Activated CD4-positive, alpha-beta T cell treated with anti-CD3 and anti-CD28 coated beads for 36 hours (primary cell): Measurements from ENCODE around the gene ZNF746. TPM values are rescaled to one million over a fixed set of nuclear protein-coding genes. Genes with fewer than 3 reads are reported as not detected.
A peak's percentile ranks its signal among the peaks of the same experiment; 100 is the strongest.

Experiments
- ATAC-seq: fragments of 200-7000 bp; cut with Tn5 transposase; one replicate; pipeline ENCODE4 v1.10.0; 2021; ENCODE audit warnings: mild to moderate bottlenecking, moderate library complexity
- CTCF ChIA-PET: fragments of 350-600 bp; sonication (Branson Sonifier 250); formaldehyde crosslinking; loops from one replicate; lab custom pipeline; 2021; ENCODE audit warnings: antibody characterized with exemption; lab: Charles Lee
- POLR2A ChIA-PET: fragments of 350-600 bp; sonication (Branson Sonifier 250); formaldehyde crosslinking; loops from one replicate; lab custom pipeline; 2021; ENCODE audit warnings: antibody characterized with exemption, inconsistent platforms; lab: Charles Lee
- DNase-seq: peaks from one replicate; pipeline ENCODE4 v3.0.0-alpha.2; 2020
- H3K27ac Mint-ChIP-seq: one replicate; pipeline ENCODE4 v1.8.0; 2021; ENCODE audit warnings: mixed read lengths
- H3K27me3 Mint-ChIP-seq: one replicate; pipeline ENCODE4 v1.8.0; 2021; ENCODE audit warnings: mixed read lengths
- H3K36me3 Mint-ChIP-seq: one replicate; pipeline ENCODE4 v1.8.0; 2021; ENCODE audit warnings: low read depth, mixed read lengths
- H3K4me1 Mint-ChIP-seq: one replicate; pipeline ENCODE4 v1.8.0; 2021; ENCODE audit warnings: mixed read lengths
- H3K4me3 Mint-ChIP-seq: one replicate; pipeline ENCODE4 v1.8.0; 2021; ENCODE audit warnings: mild to moderate bottlenecking, moderate library complexity, mixed read lengths
- H3K9me3 Mint-ChIP-seq: one replicate; pipeline ENCODE4 v1.8.0; 2021; ENCODE audit warnings: low read depth, mixed read lengths
- intact Hi-C, 2 experiments: fragments of 100-400 bp; cut with DNase I in 1 of 2; cut with micrococcal nuclease in 1 of 2; formaldehyde crosslinking; loops; one replicate each; pipeline versions ENCODE4 v1.14.2 to v1.15.1; 2022 to 2024; cut with DNase I, micrococcal nuclease
- total RNA-seq, 2 experiments: library from RNA; stranded (reverse); gene quantifications; one replicate each; pipeline ENCODE4 v1.2.3, GENCODE V29; 2021

ZNF746 gene
- total RNA-seq: 10 to 100 TPM; 14.2 to 15.2 TPM

- Mint-ChIP-seq H3K27me3 (no peaks in the 10 kb centered on the region), H3K9me3 (no peaks in the 10 kb centered on the region), H3K4me1 (peaks cover 28% of the 10 kb centered on the region), H3K36me3 (peaks cover 23% of the 10 kb centered on the region), H3K27ac (peak within 1 kb of the TSS; percentile 91), H3K4me3 (peak within 1 kb of the TSS; percentile 93)
- ATAC-seq: peak; percentile 93
- intact Hi-C loops: loop anchor here (1.0 to 5.0 kb wide), 20 partner anchors 35 to 490 kb away; partner anchors contain the start of genes PDIA4 (in 1 of the 2), ZNF212 (in 1 of the 2), ZNF282 (in 1 of the 2) and ZNF398 (in 1 of the 2)
- CTCF ChIA-PET: interaction anchor here (1.3 kb wide), 1 partner anchor 37 kb away, joined by 3 read pairs; no protein-coding TSS in a partner anchor
- peak; percentile 91 for DNase-seq
- POLR2A ChIA-PET: no interaction called here
These were observed at the start of gene ZNF746 for GRCh38 chr7:149497467-149498261. TSS of gene ZNF746 (minus strand) at chr7:149497809. CDS start at chr7:149497536, 273 bp downstream.

DNA sequence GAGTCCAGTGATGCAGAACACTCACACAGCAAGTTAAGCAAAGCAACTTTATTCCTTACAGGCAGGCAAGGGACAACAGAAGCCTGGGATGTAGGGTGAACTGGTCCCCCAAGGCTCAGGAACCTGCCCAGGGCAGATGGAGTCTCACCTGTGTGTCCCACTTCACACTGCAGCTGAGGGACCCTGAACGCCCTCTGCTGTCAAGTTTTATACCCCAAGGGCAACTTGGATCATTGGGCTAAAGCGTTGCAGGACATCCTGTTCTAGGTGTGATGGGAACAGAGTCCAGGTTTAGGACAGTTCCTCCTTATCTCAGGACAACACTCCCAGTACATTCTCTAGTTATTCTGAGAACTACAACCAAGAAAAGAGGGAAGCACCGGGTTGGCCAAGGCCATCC lies 49.5 kb upstream of the ZNF746 start:
- intact Hi-C loops: no loop called here
- Mint-ChIP-seq H3K27ac (no peak overlapping the region), H3K9me3 (no peaks in the 10 kb centered on the region), H3K36me3 (peaks cover 44% of the 10 kb centered on the region), H3K27me3 (no peaks in the 10 kb centered on the region), H3K4me3 (no peak overlapping the region), H3K4me1 (peaks cover 9% of the 10 kb centered on the region)
- ATAC-seq: no peak
- CTCF ChIA-PET: no interaction called here
- no peak for DNase-seq
- POLR2A ChIA-PET: no interaction called here

DNA sequence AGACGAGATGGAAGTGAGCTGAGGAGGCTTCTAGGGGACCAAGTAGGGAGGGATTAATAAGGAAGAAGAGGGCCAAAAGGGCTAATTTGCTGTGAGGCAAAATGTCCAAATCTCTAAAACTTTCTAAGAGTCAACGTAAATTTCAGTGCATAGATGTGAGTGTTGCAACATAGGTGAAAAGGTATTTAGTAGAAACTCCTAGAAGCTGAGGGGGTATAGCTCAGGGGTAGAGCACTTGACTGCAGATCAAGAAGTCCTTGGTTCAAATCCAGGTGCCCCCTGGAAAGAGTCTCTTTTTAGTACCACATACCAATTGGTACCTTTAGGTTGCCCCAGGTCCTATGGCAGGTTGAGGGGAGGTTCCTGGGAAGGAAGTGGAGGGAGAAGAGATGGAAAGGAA lies 48.7 kb upstream of the ZNF746 start:
- peaks cover 9% of the 10 kb centered on the region for H3K4me1 Mint-ChIP-seq
- H3K9me3 Mint-ChIP-seq: no peaks in the 10 kb centered on the region
- no peak overlapping the region for H3K27ac Mint-ChIP-seq
- peaks cover 44% of the 10 kb centered on the region for H3K36me3 Mint-ChIP-seq
- ChIA-PET CTCF (interaction anchor here (0.6 kb wide), 2 partner anchors 85 to 142 kb away, joined by 3 read pairs; partner anchors contain the start of gene ZNF777), POLR2A (no interaction called here)
- DNase-seq: no peak
- H3K4me3 Mint-ChIP-seq: no peak overlapping the region
- ATAC-seq: no peak
- H3K27me3 Mint-ChIP-seq: no peaks in the 10 kb centered on the region
- intact Hi-C loops: no loop called here

GRCh38 chr7:149544028-149544427 lies 46.4 kb upstream of the ZNF746 start:
- DNase-seq (no peak), ATAC-seq (peak; percentile 61)
- ChIA-PET CTCF (interaction anchor here (1.3 to 1.5 kb wide), 2 partner anchors 11 to 40 kb away, joined by 4 to 5 read pairs; no protein-coding TSS in a partner anchor), POLR2A (no interaction called here)
- Mint-ChIP-seq H3K4me3 (no peak overlapping the region), H3K4me1 (peaks cover 9% of the 10 kb centered on the region), H3K27ac (peak overlapping the region; percentile 29), H3K27me3 (no peaks in the 10 kb centered on the region), H3K36me3 (peaks cover 36% of the 10 kb centered on the region), H3K9me3 (peaks cover 4% of the 10 kb centered on the region)
- intact Hi-C loops: no loop called here

GRCh38 chr7:149532654-149533053 lies 35.0 kb upstream of the ZNF746 start:
- Mint-ChIP-seq H3K27me3 (no peaks in the 10 kb centered on the region), H3K36me3 (peaks cover 19% of the 10 kb centered on the region), H3K27ac (no peak overlapping the region), H3K9me3 (peaks cover 37% of the 10 kb centered on the region), H3K4me3 (no peak overlapping the region), H3K4me1 (no peaks in the 10 kb centered on the region)
- POLR2A ChIA-PET: no interaction called here
- DNase-seq: no peak
- ATAC-seq: no peak
- CTCF ChIA-PET: interaction anchor here (1.4 kb wide), 1 partner anchor 11 kb away, joined by 5 read pairs; no protein-coding TSS in a partner anchor
- intact Hi-C loops: no loop called here

DNA sequence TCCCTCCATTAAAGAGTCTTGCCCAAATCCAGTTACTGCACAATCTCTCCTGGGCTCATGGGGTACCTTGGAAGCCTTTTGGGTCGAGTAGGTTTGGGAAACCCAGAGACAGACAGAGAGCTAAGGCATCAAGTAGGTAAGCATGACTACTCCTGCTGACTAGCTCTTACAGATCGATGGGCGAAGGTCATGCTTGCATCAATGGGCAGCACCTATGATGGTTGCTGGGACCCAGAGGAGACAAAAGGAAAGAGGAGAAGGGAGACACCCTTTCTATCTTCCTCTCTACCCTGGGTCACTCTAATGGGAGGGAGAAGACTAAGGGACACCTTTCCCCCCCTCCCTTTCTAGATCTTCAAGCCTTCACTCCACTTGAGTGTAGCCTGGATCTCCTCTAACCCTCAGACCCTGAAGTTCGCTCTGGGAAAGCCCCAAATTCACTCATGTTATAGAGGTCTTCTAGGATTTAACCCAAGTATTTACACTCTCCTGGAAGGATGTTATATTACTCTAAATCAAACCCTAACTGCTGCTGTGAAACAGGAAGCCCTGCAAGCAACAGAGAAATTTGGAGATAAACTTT lies 31.6 kb upstream of the ZNF746 start:
- ATAC-seq (no peak), DNase-seq (peak; percentile 11)
- Mint-ChIP-seq H3K27ac (no peak overlapping the region), H3K4me3 (no peak overlapping the region), H3K9me3 (peaks cover 32% of the 10 kb centered on the region), H3K27me3 (no peaks in the 10 kb centered on the region), H3K36me3 (peaks cover 21% of the 10 kb centered on the region), H3K4me1 (no peaks in the 10 kb centered on the region)
- CTCF ChIA-PET: no interaction called here
- intact Hi-C loops: no loop called here
- POLR2A ChIA-PET: no interaction called here

DNA sequence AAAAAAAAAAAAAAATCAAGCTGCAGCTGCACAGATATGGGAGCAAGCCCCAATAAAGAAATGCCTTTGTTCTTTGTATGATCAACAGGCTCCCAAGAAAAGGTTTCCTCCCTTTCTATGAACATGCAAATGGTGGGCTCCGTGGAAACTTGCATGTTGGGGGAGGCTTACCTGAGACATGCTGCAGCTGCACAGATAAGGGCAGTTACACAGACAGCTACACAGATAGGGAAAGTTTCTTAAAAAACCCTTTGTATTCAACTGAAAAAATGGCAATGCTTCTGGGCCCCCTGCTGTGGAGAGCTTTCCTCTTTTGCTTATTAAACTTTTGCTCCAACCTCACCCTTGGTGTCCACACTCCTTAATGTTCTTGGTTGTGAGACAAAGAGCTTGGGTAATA lies 29.8 kb upstream of the ZNF746 start:
- Mint-ChIP-seq H3K4me1 (no peaks in the 10 kb centered on the region), H3K4me3 (no peak overlapping the region), H3K27ac (no peak overlapping the region), H3K9me3 (peaks cover 29% of the 10 kb centered on the region), H3K36me3 (peaks cover 17% of the 10 kb centered on the region), H3K27me3 (no peaks in the 10 kb centered on the region)
- ChIA-PET CTCF (no interaction called here), POLR2A (no interaction called here)
- no peak for DNase-seq
- ATAC-seq: no peak
- intact Hi-C loops: no loop called here

GRCh38 chr7:149525280-149525679 lies 27.7 kb upstream of the ZNF746 start:
- ChIA-PET CTCF (interaction anchor here (1.1 to 1.4 kb wide), 2 partner anchors 10 to 12 kb away, joined by 3 read pairs; no protein-coding TSS in a partner anchor), POLR2A (no interaction called here)
- H3K27ac Mint-ChIP-seq: no peak overlapping the region
- no peak for DNase-seq
- no peak overlapping the region for H3K4me3 Mint-ChIP-seq
- H3K4me1 Mint-ChIP-seq: no peaks in the 10 kb centered on the region
- no peak for ATAC-seq
- H3K36me3 Mint-ChIP-seq: peaks cover 15% of the 10 kb centered on the region
- peaks cover 23% of the 10 kb centered on the region for H3K9me3 Mint-ChIP-seq
- H3K27me3 Mint-ChIP-seq: peaks cover 2% of the 10 kb centered on the region
- intact Hi-C loops: no loop called here

GRCh38 chr7:149524394-149524793 lies 26.8 kb upstream of the ZNF746 start:
- Mint-ChIP-seq H3K4me3 (no peak overlapping the region), H3K27ac (no peak overlapping the region), H3K27me3 (peaks cover 2% of the 10 kb centered on the region), H3K9me3 (peaks cover 17% of the 10 kb centered on the region), H3K36me3 (peaks cover 13% of the 10 kb centered on the region), H3K4me1 (no peaks in the 10 kb centered on the region)
- DNase-seq (no peak), ATAC-seq (no peak)
- CTCF ChIA-PET: interaction anchor here (1.4 kb wide), 1 partner anchor 11 kb away, joined by 3 read pairs; no protein-coding TSS in a partner anchor
- intact Hi-C loops: no loop called here
- POLR2A ChIA-PET: no interaction called here

- intact Hi-C loops: no loop called here
- Mint-ChIP-seq H3K4me1 (no peaks in the 10 kb centered on the region), H3K27me3 (no peaks in the 10 kb centered on the region), H3K9me3 (peaks cover 22% of the 10 kb centered on the region), H3K36me3 (peaks cover 4% of the 10 kb centered on the region), H3K4me3 (no peak overlapping the region), H3K27ac (no peak overlapping the region)
- ChIA-PET CTCF (interaction anchor here (0.8 to 1.1 kb wide), 3 partner anchors 10 to 45 kb away, joined by 3 read pairs; no protein-coding TSS in a partner anchor), POLR2A (no interaction called here)
- DNase-seq (no peak), ATAC-seq (no peak)
These were observed 12.6 kb upstream of the ZNF746 start for GRCh38 chr7:149510248-149510647.

DNA sequence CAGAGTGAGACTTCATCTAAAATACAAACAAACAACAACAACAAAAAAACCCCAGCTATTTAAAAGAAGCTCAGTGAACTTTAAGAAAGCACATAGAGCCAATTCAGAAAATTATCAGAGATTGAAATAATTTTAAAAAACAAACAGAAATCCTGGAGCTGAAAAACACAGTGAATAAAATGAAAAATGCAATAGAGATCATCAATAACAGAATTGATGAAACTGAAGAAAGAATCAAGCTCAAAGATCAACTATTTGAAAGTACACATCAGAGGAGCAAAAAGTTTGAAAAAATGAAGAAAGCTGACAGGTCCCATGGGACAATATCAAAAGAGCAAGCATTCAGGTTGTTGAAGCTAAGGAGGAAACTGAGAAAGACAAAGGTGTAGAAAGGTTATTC lies 12.2 kb upstream of the ZNF746 start:
- Mint-ChIP-seq H3K36me3 (peaks cover 7% of the 10 kb centered on the region), H3K4me1 (no peaks in the 10 kb centered on the region), H3K9me3 (peaks cover 22% of the 10 kb centered on the region), H3K27me3 (no peaks in the 10 kb centered on the region), H3K27ac (no peak overlapping the region), H3K4me3 (no peak overlapping the region)
- DNase-seq: no peak
- ChIA-PET POLR2A (no interaction called here), CTCF (interaction anchor here (0.8 to 1.1 kb wide), 3 partner anchors 9 to 44 kb away, joined by 3 read pairs; no protein-coding TSS in a partner anchor)
- intact Hi-C loops: no loop called here
- no peak for ATAC-seq
